Neural cell (in vitro differentiated cells): ENCODE results near the gene ERLIN1. TPM values are rescaled to one million over a fixed set of nuclear protein-coding genes. Genes with fewer than 3 reads are reported as not detected.

ENCODE experiments used
- H2AFZ ChIP-seq: fragments of 200-600, 300-800 bp; sonication (generic), shearing (Covaris generic); 2 replicates; pipeline ENCODE4 v1.6.0; 2014; ENCODE audit warnings: low read depth, mild to moderate bottlenecking, antibody characterized with exemption, low read length, moderate library complexity
- H3F3A ChIP-seq: fragments of 200-600 bp; shearing (Covaris generic); 2 replicates; pipeline ENCODE4 v1.6.1; 2016; ENCODE audit warnings: mild to moderate bottlenecking, moderate library complexity, mixed read lengths, antibody characterized with exemption, low read length; ENCODE audit not compliant: insufficient read depth, poor library complexity, severe bottlenecking
- H3K27ac ChIP-seq: fragments of 200-600, 300-800 bp; sonication (generic), shearing (Covaris generic); 2 replicates; pipeline ENCODE4 v1.5.1; 2014; ENCODE audit warnings: mild to moderate bottlenecking, low read length, moderate library complexity
- H3K27me3 ChIP-seq: fragments of 300-800, 200-600 bp; sonication (generic), shearing (Covaris generic); 2 replicates; pipeline ENCODE4 v1.6.0; 2014; ENCODE audit warnings: mild to moderate bottlenecking, low read depth, low read length, moderate library complexity; ENCODE audit not compliant: insufficient read depth
- H3K36me3 ChIP-seq: fragments of 300-800, 200-600 bp; sonication (generic), shearing (Covaris generic); 2 replicates; pipeline ENCODE4 v1.5.1; 2014; ENCODE audit warnings: mild to moderate bottlenecking, antibody characterized with exemption, low read length, moderate library complexity; ENCODE audit not compliant: insufficient read depth
- H3K4me2 ChIP-seq: fragments of 300-800, 200-600 bp; sonication (generic), shearing (Covaris generic); 2 replicates; pipeline ENCODE4 v1.6.0; 2014; ENCODE audit warnings: mild to moderate bottlenecking, low read length
- H3K4me3 ChIP-seq: fragments of 300-800, 200-600 bp; sonication (generic), shearing (Covaris generic); 2 replicates; pipeline ENCODE4 v1.5.1; 2014; ENCODE audit warnings: mild to moderate bottlenecking, low read length, moderate library complexity
- H3K79me2 ChIP-seq: fragments of 200-600 bp; shearing (Covaris generic); replicated peaks from 2 replicates; pipeline ENCODE4 v1.6.0; 2014; ENCODE audit warnings: mild to moderate bottlenecking, low read length, moderate library complexity; ENCODE audit not compliant: insufficient read depth
- H3K9ac ChIP-seq: fragments of 300-800, 200-600 bp; sonication (generic), shearing (Covaris generic); 2 replicates; pipeline ENCODE4 v1.6.1; 2016; ENCODE audit warnings: mild to moderate bottlenecking, low read length, mixed read lengths
- H3K9me2 ChIP-seq: fragments of 200-600 bp; shearing (Covaris generic); 2 replicates; pipeline ENCODE4 v1.6.1; 2016; ENCODE audit warnings: mild to moderate bottlenecking, low read length, mixed read lengths; ENCODE audit not compliant: insufficient read depth
- H3K9me3 ChIP-seq: fragments of 200-600, 300-800 bp; sonication (generic), shearing (Covaris generic); 2 replicates; pipeline ENCODE4 v1.6.1; 2016; ENCODE audit warnings: mild to moderate bottlenecking, mixed run types, low read length, moderate library complexity, mixed read lengths
- H4K20me1 ChIP-seq: fragments of 200-600 bp; shearing (Covaris generic); 2 replicates; pipeline ENCODE4 v1.6.1; 2016; ENCODE audit warnings: mild to moderate bottlenecking, mixed run types; ENCODE audit not compliant: insufficient read depth
- CTCF ChIP-seq: fragments of 450-650 bp; IDR thresholded peaks from 2 replicates; pipeline ENCODE4 v1.5.1; 2014; ENCODE audit warnings: antibody characterized with exemption, mild to moderate bottlenecking, moderate library complexity; ENCODE audit not compliant: poor library complexity, severe bottlenecking
- EP300 ChIP-seq: fragments of 450-650 bp; conservative IDR thresholded peaks from 2 replicates; pipeline ENCODE4 v1.6.1; 2014; ENCODE audit warnings: antibody characterized with exemption, mild to moderate bottlenecking, moderate library complexity; ENCODE audit not compliant: poor library complexity, severe bottlenecking
- EZH2 ChIP-seq: fragments of 200-600, 300-800 bp; shearing (Covaris generic), sonication (generic); IDR thresholded peaks from 2 replicates; pipeline ENCODE4 v1.6.1; 2014; ENCODE audit warnings: antibody characterized with exemption, low read length, borderline replicate concordance, mild to moderate bottlenecking; ENCODE audit not compliant: insufficient read depth, poor library complexity, severe bottlenecking
- MXI1 ChIP-seq: fragments of 450-650 bp; conservative IDR thresholded peaks from 2 replicates; pipeline ENCODE4 v1.6.1; 2014; ENCODE audit warnings: antibody characterized with exemption, mild to moderate bottlenecking; ENCODE audit not compliant: poor library complexity, severe bottlenecking
- POLR2AphosphoS5 ChIP-seq: IDR thresholded peaks from 2 replicates; pipeline ENCODE4 v1.6.1; 2012
- RAD21 ChIP-seq: fragments of 450-650 bp; conservative IDR thresholded peaks from 2 replicates; pipeline ENCODE4 v1.6.1; 2014; ENCODE audit warnings: antibody characterized with exemption, mild to moderate bottlenecking, moderate library complexity
- SMC3 ChIP-seq: fragments of 450-650 bp; conservative IDR thresholded peaks from 2 replicates; pipeline ENCODE4 v1.6.1; 2014; ENCODE audit warnings: antibody characterized with exemption, mild to moderate bottlenecking, moderate library complexity; ENCODE audit not compliant: poor library complexity
- TAF1 ChIP-seq: IDR thresholded peaks from 2 replicates; pipeline ENCODE4 v1.6.1; 2012; ENCODE audit warnings: low read depth
- polyA plus RNA-seq: library from polyadenylated mRNA; depleted of rRNA; stranded (reverse); fragments of >200 nt; gene quantifications from 2 replicates; pipeline ENCODE4 v1.2.3, GENCODE V29; 2014
- TF ChIP-seq, protein P1 (sequence below): IDR thresholded peaks from 2 replicates; pipeline ENCODE4 v1.6.1; 2012; ENCODE audit warnings: borderline replicate concordance

ERLIN1 gene
- polyA plus RNA-seq, 1 donor from 2014 or later: 6.5 TPM

- no peak for TF ChIP-seq RAD21
- Histone ChIP-seq H3K4me3 (no peak overlapping the region), H3K36me3 (no peaks in the 10 kb centered on the region)
These were observed 3.5 kb downstream of the ERLIN1 start for GRCh38 chr10:100182281-100182680.

GRCh38 chr10:100175875-100176274 lies 10.0 kb downstream of the ERLIN1 start:
- TF ChIP-seq MXI1 (no peak), POLR2AphosphoS5 (no peak), CTCF (no peak), RAD21 (no peak), EP300 (no peak), EZH2 (no peak), TAF1 (no peak), SMC3 (no peak)
- TF ChIP-seq, protein P1, sequence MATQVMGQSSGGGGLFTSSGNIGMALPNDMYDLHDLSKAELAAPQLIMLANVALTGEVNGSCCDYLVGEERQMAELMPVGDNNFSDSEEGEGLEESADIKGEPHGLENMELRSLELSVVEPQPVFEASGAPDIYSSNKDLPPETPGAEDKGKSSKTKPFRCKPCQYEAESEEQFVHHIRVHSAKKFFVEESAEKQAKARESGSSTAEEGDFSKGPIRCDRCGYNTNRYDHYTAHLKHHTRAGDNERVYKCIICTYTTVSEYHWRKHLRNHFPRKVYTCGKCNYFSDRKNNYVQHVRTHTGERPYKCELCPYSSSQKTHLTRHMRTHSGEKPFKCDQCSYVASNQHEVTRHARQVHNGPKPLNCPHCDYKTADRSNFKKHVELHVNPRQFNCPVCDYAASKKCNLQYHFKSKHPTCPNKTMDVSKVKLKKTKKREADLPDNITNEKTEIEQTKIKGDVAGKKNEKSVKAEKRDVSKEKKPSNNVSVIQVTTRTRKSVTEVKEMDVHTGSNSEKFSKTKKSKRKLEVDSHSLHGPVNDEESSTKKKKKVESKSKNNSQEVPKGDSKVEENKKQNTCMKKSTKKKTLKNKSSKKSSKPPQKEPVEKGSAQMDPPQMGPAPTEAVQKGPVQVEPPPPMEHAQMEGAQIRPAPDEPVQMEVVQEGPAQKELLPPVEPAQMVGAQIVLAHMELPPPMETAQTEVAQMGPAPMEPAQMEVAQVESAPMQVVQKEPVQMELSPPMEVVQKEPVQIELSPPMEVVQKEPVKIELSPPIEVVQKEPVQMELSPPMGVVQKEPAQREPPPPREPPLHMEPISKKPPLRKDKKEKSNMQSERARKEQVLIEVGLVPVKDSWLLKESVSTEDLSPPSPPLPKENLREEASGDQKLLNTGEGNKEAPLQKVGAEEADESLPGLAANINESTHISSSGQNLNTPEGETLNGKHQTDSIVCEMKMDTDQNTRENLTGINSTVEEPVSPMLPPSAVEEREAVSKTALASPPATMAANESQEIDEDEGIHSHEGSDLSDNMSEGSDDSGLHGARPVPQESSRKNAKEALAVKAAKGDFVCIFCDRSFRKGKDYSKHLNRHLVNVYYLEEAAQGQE: no peak
- Histone ChIP-seq H3F3A (no peaks in the 10 kb centered on the region), H3K27me3 (no peaks in the 10 kb centered on the region)

More at GRCh38 chr10:100182281-100182680, 3.5 kb downstream of the ERLIN1 start:
- H3K9ac ChIP-seq: no peak overlapping the region
- H3F3A ChIP-seq: no peaks in the 10 kb centered on the region
- no peak overlapping the region for H2AFZ ChIP-seq
- H3K27ac ChIP-seq: no peak overlapping the region
- H3K27me3 ChIP-seq: no peaks in the 10 kb centered on the region
- H4K20me1 ChIP-seq: no peaks in the 10 kb centered on the region
- H3K9me2 ChIP-seq: no peaks in the 10 kb centered on the region
- no peak overlapping the region for H3K4me2 ChIP-seq
- no peaks in the 10 kb centered on the region for H3K79me2 ChIP-seq
- no peaks in the 10 kb centered on the region for H3K9me3 ChIP-seq

More at GRCh38 chr10:100175875-100176274, 10.0 kb downstream of the ERLIN1 start:
- no peak overlapping the region for H3K27ac ChIP-seq
- no peak overlapping the region for H3K4me2 ChIP-seq
- H3K9me2 ChIP-seq: no peaks in the 10 kb centered on the region
- H3K79me2 ChIP-seq: no peaks in the 10 kb centered on the region
- H2AFZ ChIP-seq: no peak overlapping the region
- peaks cover 6% of the 10 kb centered on the region for H3K9me3 ChIP-seq
- peaks cover 13% of the 10 kb centered on the region for H3K36me3 ChIP-seq
- H3K9ac ChIP-seq: no peak overlapping the region
- no peaks in the 10 kb centered on the region for H4K20me1 ChIP-seq
- H3K4me3 ChIP-seq: no peak overlapping the region
